MM.1S (cell line): Measurements from ENCODE around the gene TMEM150A.

Source experiments
- EZH2phosphoT487 ChIP-seq: fragments of 300-600 bp; sonication (generic); IDR thresholded peaks from 2 replicates; pipeline ENCODE4 v1.6.1; 2018; ENCODE audit warnings: antibody characterized with exemption, low read length
- TF ChIP-seq, protein P1 (sequence below): fragments of 300-600 bp; sonication (generic); IDR thresholded peaks from 2 replicates; pipeline ENCODE4 v1.5.1; 2016; ENCODE audit warnings: antibody characterized with exemption, low read length, mixed read lengths

GRCh38 chr2:85628658-85629057, 26.2 kb upstream of the TMEM150A start:
- TF ChIP-seq EZH2phosphoT487, result no peak
- TF ChIP-seq, protein P1, sequence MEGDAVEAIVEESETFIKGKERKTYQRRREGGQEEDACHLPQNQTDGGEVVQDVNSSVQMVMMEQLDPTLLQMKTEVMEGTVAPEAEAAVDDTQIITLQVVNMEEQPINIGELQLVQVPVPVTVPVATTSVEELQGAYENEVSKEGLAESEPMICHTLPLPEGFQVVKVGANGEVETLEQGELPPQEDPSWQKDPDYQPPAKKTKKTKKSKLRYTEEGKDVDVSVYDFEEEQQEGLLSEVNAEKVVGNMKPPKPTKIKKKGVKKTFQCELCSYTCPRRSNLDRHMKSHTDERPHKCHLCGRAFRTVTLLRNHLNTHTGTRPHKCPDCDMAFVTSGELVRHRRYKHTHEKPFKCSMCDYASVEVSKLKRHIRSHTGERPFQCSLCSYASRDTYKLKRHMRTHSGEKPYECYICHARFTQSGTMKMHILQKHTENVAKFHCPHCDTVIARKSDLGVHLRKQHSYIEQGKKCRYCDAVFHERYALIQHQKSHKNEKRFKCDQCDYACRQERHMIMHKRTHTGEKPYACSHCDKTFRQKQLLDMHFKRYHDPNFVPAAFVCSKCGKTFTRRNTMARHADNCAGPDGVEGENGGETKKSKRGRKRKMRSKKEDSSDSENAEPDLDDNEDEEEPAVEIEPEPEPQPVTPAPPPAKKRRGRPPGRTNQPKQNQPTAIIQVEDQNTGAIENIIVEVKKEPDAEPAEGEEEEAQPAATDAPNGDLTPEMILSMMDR, result no peak
